H9 (cell line): Measurements from ENCODE around the gene HK3. TPM values are rescaled to one million over a fixed set of nuclear protein-coding genes. Genes with fewer than 3 reads are reported as not detected.

ENCODE experiments used
- DNase-seq: peaks from one replicate; pipeline ENCODE4 v3.0.0-alpha.2; 2017
- H2AFZ ChIP-seq: one replicate; pipeline ENCODE4 v1.6.1; 2013; ENCODE audit warnings: mild to moderate bottlenecking, low read length, control low read depth, moderate library complexity
- H2AK5ac ChIP-seq: 2 replicates; pipeline ENCODE4 v1.6.1; 2013; ENCODE audit warnings: low read length, control low read depth, mixed read lengths; ENCODE audit not compliant: insufficient read length
- H2BK120ac ChIP-seq: one replicate; pipeline ENCODE4 v1.6.1; 2013; ENCODE audit warnings: low read depth, mild to moderate bottlenecking, low read length, control low read depth, inconsistent platforms; ENCODE audit not compliant: poor library complexity, severe bottlenecking
- H2BK12ac ChIP-seq: 2 replicates; pipeline ENCODE4 v1.6.1; 2013; ENCODE audit warnings: low read length, control low read depth, mixed read lengths, low read depth; ENCODE audit not compliant: insufficient read length
- H2BK15ac ChIP-seq: 2 replicates; pipeline ENCODE4 v1.6.1; 2013; ENCODE audit warnings: low read depth, low read length, control low read depth
- H2BK20ac ChIP-seq: one replicate; pipeline ENCODE4 v1.6.1; 2013; ENCODE audit warnings: low read depth, mild to moderate bottlenecking, low read length, control low read depth, inconsistent platforms; ENCODE audit not compliant: poor library complexity, severe bottlenecking
- H2BK5ac ChIP-seq: 2 replicates; pipeline ENCODE4 v1.6.1; 2013; ENCODE audit warnings: low read length, control low read depth, mixed read lengths; ENCODE audit not compliant: insufficient read length
- H3K14ac ChIP-seq: 2 replicates; pipeline ENCODE4 v1.6.1; 2013; ENCODE audit warnings: low read length, control low read depth; ENCODE audit not compliant: insufficient read depth
- H3K18ac ChIP-seq: 2 replicates; pipeline ENCODE4 v1.6.1; 2013; ENCODE audit warnings: low read depth, mild to moderate bottlenecking, mixed read lengths, low read length, control low read depth; ENCODE audit not compliant: insufficient read length
- H3K23ac ChIP-seq: 2 replicates; pipeline ENCODE4 v1.6.1; 2013; ENCODE audit warnings: low read length, control low read depth, mixed read lengths, low read depth; ENCODE audit not compliant: insufficient read length
- H3K23me2 ChIP-seq: 2 replicates; pipeline ENCODE4 v1.6.1; 2013; ENCODE audit warnings: low read depth, mild to moderate bottlenecking, mixed read lengths, low read length, control low read depth; ENCODE audit not compliant: insufficient read length, poor library complexity, severe bottlenecking
- H3K27ac ChIP-seq: 2 replicates; pipeline ENCODE4 v1.5.1; 2013; ENCODE audit warnings: low read length, control low read depth, mixed read lengths, low read depth; ENCODE audit not compliant: insufficient read length
- H3K27me3 ChIP-seq: 2 replicates; pipeline ENCODE4 v1.6.1; 2013; ENCODE audit warnings: low read length, control low read depth, inconsistent platforms; ENCODE audit not compliant: insufficient read depth
- H3K4ac ChIP-seq: 2 replicates; pipeline ENCODE4 v1.6.1; 2013; ENCODE audit warnings: low read depth, mild to moderate bottlenecking, control low read depth, inconsistent platforms, low read length, moderate library complexity
- H3K4me1 ChIP-seq: 2 replicates; pipeline ENCODE4 v1.6.1; 2013; ENCODE audit warnings: low read length, control low read depth, inconsistent platforms; ENCODE audit not compliant: insufficient read depth
- H3K4me2 ChIP-seq: 2 replicates; pipeline ENCODE4 v1.6.1; 2013; ENCODE audit warnings: low read length, control low read depth, mixed read lengths; ENCODE audit not compliant: insufficient read length, insufficient read depth
- H3K56ac ChIP-seq: 2 replicates; pipeline ENCODE4 v1.6.1; 2013; ENCODE audit warnings: low read depth, mild to moderate bottlenecking, mixed read lengths, low read length, control low read depth; ENCODE audit not compliant: insufficient read length
- H3K79me1 ChIP-seq: 2 replicates; pipeline ENCODE4 v1.6.1; 2013; ENCODE audit warnings: low read depth, mild to moderate bottlenecking, moderate library complexity, low read length, control low read depth, inconsistent platforms; ENCODE audit not compliant: insufficient read depth, poor library complexity, severe bottlenecking
- H3K79me2 ChIP-seq: 2 replicates; pipeline ENCODE4 v1.6.1; 2013; ENCODE audit warnings: low read length, control low read depth, inconsistent platforms; ENCODE audit not compliant: insufficient read depth
- H3K9ac ChIP-seq: 2 replicates; pipeline ENCODE4 v1.6.1; 2013; ENCODE audit warnings: low read length, control low read depth, mixed read lengths; ENCODE audit not compliant: insufficient read length; ENCODE audit errors: extremely low read depth
- H3K9me3 ChIP-seq: one replicate; pipeline ENCODE4 v1.6.1; 2013; ENCODE audit warnings: low read depth, low read length, inconsistent platforms; ENCODE audit not compliant: control insufficient read depth
- H3T11ph ChIP-seq: one replicate; pipeline ENCODE4 v1.6.1; 2013; ENCODE audit warnings: mild to moderate bottlenecking, low read length, control low read depth, inconsistent platforms
- H4K20me1 ChIP-seq: one replicate; pipeline ENCODE4 v1.6.1; 2013; ENCODE audit not compliant: control insufficient read depth, insufficient read length, insufficient read depth
- H4K5ac ChIP-seq: 2 replicates; pipeline ENCODE4 v1.6.1; 2013; ENCODE audit warnings: low read depth, mild to moderate bottlenecking, mixed read lengths, low read length, control low read depth; ENCODE audit not compliant: insufficient read length
- H4K8ac ChIP-seq: replicated peaks from 2 replicates; pipeline ENCODE4 v1.6.1; 2013; ENCODE audit warnings: low read length, control low read depth, mixed read lengths, low read depth; ENCODE audit not compliant: insufficient read length
- H4K91ac ChIP-seq: 2 replicates; pipeline ENCODE4 v1.6.1; 2013; ENCODE audit warnings: low read depth, mild to moderate bottlenecking, moderate library complexity, mixed read lengths, low read length, control low read depth; ENCODE audit not compliant: insufficient read length
- H3K27ac Mint-ChIP-seq, 3 experiments: 2 replicates in 2 of 3; 3 replicates in 1 of 3; pipeline ENCODE4 v1.8.0; 2020 to 2021; ENCODE audit warnings: mixed read lengths in 3 of 3, mild to moderate bottlenecking in 1 of 3, moderate library complexity in 1 of 3
- H3K27me3 Mint-ChIP-seq: 2 replicates; pipeline ENCODE4 v1.8.0; 2021; ENCODE audit warnings: low read depth, mild to moderate bottlenecking, moderate library complexity, mixed read lengths
- H3K36me3 Mint-ChIP-seq, 3 experiments: 2 replicates in 2 of 3; 3 replicates in 1 of 3; pipeline ENCODE4 v1.8.0; 2020 to 2021; ENCODE audit warnings: low read depth in 3 of 3, mixed read lengths in 3 of 3; ENCODE audit not compliant: insufficient read depth in 1 of 3
- H3K4me1 Mint-ChIP-seq, 2 experiments: 2 replicates each; pipeline ENCODE4 v1.8.0; 2020; ENCODE audit warnings: mixed read lengths in 2 of 2
- H3K4me3 Mint-ChIP-seq, 2 experiments: 2 replicates in 1 of 2; 3 replicates in 1 of 2; pipeline ENCODE4 v1.8.0; 2020 to 2021; ENCODE audit warnings: mild to moderate bottlenecking in 2 of 2, mixed read lengths in 2 of 2, moderate library complexity in 1 of 2
- H3K9me3 Mint-ChIP-seq, 2 experiments: 2 replicates in 1 of 2; 3 replicates in 1 of 2; pipeline ENCODE4 v1.8.0; 2020; ENCODE audit warnings: mild to moderate bottlenecking in 2 of 2, mixed read lengths in 2 of 2, moderate library complexity in 1 of 2
- WGBS: extraction: QIAGEN DNeasy Blood & Tissue Kit; methylation state at CpG from one replicate; pipeline ENCODE4 v1.1.7; 2013; ENCODE audit warnings: missing lambda C conversion rate, low lambda C conversion rate, mixed read lengths; ENCODE audit not compliant: insufficient read length; ENCODE audit errors: extremely low coverage; 5-methylcytosine and 5-hydroxymethylcytosine counted together
- long read RNA-seq: library from polyadenylated mRNA; unstranded; transcript quantifications from one replicate; pipeline ENCODE4 v2.0.0, GENCODE V29; 2020
- total RNA-seq: library from RNA; stranded (reverse); gene quantifications from 2 replicates; pipeline ENCODE4 v1.2.1, GENCODE V29; 2021
- TF ChIP-seq, protein P1 (sequence below): fragments of 200-600 bp; sonication (generic); conservative IDR thresholded peaks from 3 replicates; pipeline ENCODE4 v1.8.0; 2021; ENCODE audit warnings: antibody characterized with exemption, mild to moderate bottlenecking

Gene HK3, protein sequence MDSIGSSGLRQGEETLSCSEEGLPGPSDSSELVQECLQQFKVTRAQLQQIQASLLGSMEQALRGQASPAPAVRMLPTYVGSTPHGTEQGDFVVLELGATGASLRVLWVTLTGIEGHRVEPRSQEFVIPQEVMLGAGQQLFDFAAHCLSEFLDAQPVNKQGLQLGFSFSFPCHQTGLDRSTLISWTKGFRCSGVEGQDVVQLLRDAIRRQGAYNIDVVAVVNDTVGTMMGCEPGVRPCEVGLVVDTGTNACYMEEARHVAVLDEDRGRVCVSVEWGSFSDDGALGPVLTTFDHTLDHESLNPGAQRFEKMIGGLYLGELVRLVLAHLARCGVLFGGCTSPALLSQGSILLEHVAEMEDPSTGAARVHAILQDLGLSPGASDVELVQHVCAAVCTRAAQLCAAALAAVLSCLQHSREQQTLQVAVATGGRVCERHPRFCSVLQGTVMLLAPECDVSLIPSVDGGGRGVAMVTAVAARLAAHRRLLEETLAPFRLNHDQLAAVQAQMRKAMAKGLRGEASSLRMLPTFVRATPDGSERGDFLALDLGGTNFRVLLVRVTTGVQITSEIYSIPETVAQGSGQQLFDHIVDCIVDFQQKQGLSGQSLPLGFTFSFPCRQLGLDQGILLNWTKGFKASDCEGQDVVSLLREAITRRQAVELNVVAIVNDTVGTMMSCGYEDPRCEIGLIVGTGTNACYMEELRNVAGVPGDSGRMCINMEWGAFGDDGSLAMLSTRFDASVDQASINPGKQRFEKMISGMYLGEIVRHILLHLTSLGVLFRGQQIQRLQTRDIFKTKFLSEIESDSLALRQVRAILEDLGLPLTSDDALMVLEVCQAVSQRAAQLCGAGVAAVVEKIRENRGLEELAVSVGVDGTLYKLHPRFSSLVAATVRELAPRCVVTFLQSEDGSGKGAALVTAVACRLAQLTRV
- not detected in 2 replicates for total RNA-seq
- long read RNA-seq = 0 reads

DNA sequence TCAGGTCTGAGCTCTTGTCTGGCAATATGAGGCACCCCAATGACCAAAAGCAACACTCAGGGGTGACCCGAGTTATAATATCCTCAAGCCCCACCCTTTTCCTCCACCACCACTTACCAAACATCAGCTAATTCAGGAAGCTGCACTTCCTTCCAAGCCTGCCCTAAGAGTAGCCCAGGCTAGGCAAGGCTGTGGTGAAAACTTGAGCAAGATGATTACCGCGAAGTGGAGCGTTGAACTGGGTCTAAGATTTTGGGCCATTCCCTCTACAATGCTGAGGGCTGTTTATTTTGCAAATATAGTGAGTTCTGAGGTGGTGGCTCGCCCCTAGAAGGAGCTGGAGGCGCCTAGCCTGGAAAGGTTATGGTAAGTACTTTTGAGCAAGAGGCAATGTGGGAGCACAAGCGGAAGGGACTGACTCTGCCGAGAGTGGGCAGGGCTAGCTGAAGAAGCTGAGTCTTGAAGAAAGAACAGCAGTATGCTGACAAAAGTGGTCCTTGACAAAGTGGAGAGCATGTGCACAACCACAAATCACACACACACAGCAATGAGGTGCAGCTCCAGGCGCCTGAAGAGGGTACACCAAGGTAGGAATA, at the start of gene HK3:
Gene HK3 (minus strand): TSS at position 51 of the 596 bp plus-strand sequence. CDS start 3,187 bp downstream, outside the sequence.
- H3K36me3 Mint-ChIP-seq = peaks cover 6 to 26% (median 7%) of the 10 kb centered on the region in 3 experiments; a peak in 6 of 7 replicates

More for the DNA sequence above, at the start of gene HK3:
- Mint-ChIP-seq H3K9me3 (no peaks in the 10 kb centered on the region), H3K4me1 (peaks cover 24 to 27% of the 10 kb centered on the region in 2 experiments), H3K27me3 (peaks cover 5% of the 10 kb centered on the region), H3K4me3 (no peak within 1 kb of the TSS), H3K27ac (peak within 1 kb of the TSS; percentile 13 to 75 (median 20); a peak in 3 of 7 replicates)
- Histone ChIP-seq H2BK5ac (no peak within 1 kb of the TSS), H2AFZ (no peak within 1 kb of the TSS), H3K79me2 (no peaks in the 10 kb centered on the region), H3K23me2 (no peaks in the 10 kb centered on the region), H3K56ac (no peak within 1 kb of the TSS), H3K4me2 (no peak within 1 kb of the TSS), H2BK12ac (no peak within 1 kb of the TSS), H3K9me3 (no peaks in the 10 kb centered on the region), H4K91ac (no peak within 1 kb of the TSS), H4K8ac (no peak within 1 kb of the TSS), H2BK120ac (no peak within 1 kb of the TSS), H2AK5ac (no peak within 1 kb of the TSS), H3K27me3 (no peaks in the 10 kb centered on the region), H3K4ac (no peak within 1 kb of the TSS), H3K4me1 (no peaks in the 10 kb centered on the region; the same call in 1 of the 2 replicates), H2BK15ac (no peak within 1 kb of the TSS), H3T11ph (no peak within 1 kb of the TSS), H3K79me1 (no peaks in the 10 kb centered on the region), H4K5ac (no peak within 1 kb of the TSS), H4K20me1 (no peaks in the 10 kb centered on the region), H3K18ac (no peak within 1 kb of the TSS), H3K23ac (no peak within 1 kb of the TSS), H2BK20ac (no peak within 1 kb of the TSS), H3K27ac (no peak within 1 kb of the TSS), H3K14ac (no peak within 1 kb of the TSS), H3K9ac (no peak within 1 kb of the TSS)
- TF ChIP-seq, protein P1, sequence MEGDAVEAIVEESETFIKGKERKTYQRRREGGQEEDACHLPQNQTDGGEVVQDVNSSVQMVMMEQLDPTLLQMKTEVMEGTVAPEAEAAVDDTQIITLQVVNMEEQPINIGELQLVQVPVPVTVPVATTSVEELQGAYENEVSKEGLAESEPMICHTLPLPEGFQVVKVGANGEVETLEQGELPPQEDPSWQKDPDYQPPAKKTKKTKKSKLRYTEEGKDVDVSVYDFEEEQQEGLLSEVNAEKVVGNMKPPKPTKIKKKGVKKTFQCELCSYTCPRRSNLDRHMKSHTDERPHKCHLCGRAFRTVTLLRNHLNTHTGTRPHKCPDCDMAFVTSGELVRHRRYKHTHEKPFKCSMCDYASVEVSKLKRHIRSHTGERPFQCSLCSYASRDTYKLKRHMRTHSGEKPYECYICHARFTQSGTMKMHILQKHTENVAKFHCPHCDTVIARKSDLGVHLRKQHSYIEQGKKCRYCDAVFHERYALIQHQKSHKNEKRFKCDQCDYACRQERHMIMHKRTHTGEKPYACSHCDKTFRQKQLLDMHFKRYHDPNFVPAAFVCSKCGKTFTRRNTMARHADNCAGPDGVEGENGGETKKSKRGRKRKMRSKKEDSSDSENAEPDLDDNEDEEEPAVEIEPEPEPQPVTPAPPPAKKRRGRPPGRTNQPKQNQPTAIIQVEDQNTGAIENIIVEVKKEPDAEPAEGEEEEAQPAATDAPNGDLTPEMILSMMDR = no peak
- WGBS = no CpG with 5 or more reads among the region's 9 CpGs
- no peak for DNase-seq
